ENCODE results near the gene PATL1.

DNA sequence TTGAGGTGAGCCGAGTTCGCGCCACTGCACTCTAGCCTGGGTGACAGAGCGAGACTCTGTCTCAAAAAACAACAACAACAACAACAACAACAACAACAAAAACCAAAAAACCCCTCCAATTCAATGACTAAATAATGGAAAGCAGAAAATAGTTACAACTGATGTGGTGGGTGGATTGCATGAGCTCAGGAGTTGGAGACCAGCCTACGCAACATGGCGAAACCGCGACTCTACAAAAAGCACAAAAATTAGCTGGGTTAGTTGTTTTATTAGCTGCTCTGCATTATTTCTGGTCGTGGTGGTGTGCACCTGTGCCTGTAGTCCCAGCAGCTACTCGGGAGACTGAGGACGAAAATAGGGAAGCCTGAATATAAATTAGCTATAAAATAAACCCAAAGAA, 2.6 kb upstream of the PATL1 start:
- TF ChIP-seq, protein P1, sequence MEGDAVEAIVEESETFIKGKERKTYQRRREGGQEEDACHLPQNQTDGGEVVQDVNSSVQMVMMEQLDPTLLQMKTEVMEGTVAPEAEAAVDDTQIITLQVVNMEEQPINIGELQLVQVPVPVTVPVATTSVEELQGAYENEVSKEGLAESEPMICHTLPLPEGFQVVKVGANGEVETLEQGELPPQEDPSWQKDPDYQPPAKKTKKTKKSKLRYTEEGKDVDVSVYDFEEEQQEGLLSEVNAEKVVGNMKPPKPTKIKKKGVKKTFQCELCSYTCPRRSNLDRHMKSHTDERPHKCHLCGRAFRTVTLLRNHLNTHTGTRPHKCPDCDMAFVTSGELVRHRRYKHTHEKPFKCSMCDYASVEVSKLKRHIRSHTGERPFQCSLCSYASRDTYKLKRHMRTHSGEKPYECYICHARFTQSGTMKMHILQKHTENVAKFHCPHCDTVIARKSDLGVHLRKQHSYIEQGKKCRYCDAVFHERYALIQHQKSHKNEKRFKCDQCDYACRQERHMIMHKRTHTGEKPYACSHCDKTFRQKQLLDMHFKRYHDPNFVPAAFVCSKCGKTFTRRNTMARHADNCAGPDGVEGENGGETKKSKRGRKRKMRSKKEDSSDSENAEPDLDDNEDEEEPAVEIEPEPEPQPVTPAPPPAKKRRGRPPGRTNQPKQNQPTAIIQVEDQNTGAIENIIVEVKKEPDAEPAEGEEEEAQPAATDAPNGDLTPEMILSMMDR (IDR thresholded peaks at IDR 0.05): no peak
- TF ChIP-seq EZH2 (IDR thresholded peaks at IDR 0.05; ENCODE audit: borderline replicate concordance, insufficient read depth, low read depth, low read length, poor library complexity, severe bottlenecking): no peak
